B cell (primary cell): ENCODE data around the gene ARHGAP26. TPM values are rescaled to one million over a fixed set of nuclear protein-coding genes. Genes with fewer than 3 reads are reported as not detected.

Experiments used
- ATAC-seq: fragments of 200-7000 bp; cut with Tn5 transposase; one replicate; pipeline ENCODE4 v1.10.0; 2021; ENCODE audit warnings: low read depth, mild to moderate bottlenecking, moderate number of reproducible peaks, moderate library complexity
- CTCF ChIA-PET: fragments of 350-600 bp; sonication (Branson Sonifier 250); formaldehyde crosslinking; loops from one replicate; lab custom pipeline; 2021; ENCODE audit warnings: antibody characterized with exemption, inconsistent platforms; lab: Charles Lee
- POLR2A ChIA-PET: fragments of 350-600 bp; sonication (Branson Sonifier 250); formaldehyde crosslinking; loops from one replicate; lab custom pipeline; 2021; ENCODE audit warnings: antibody characterized with exemption; lab: Charles Lee
- DNase-seq: peaks from one replicate; pipeline ENCODE4 v3.0.0; 2013
- H2AFZ ChIP-seq: 2 replicates; pipeline ENCODE4 v1.6.1; 2012; ENCODE audit warnings: mild to moderate bottlenecking, low read depth, low read length; ENCODE audit not compliant: insufficient read depth, poor library complexity, severe bottlenecking
- H3K27ac ChIP-seq, 2 donors: 1 replicate in 1 of 2; 2 replicates in 1 of 2; pipeline ENCODE4 v1.5.1; 2012 to 2013; ENCODE audit warnings: low read length in 2 of 2, mild to moderate bottlenecking in 2 of 2, moderate library complexity in 1 of 2
- H3K27me3 ChIP-seq, 4 experiments: fragments of 200-600 bp in 1 of 4; sonication (generic) in 1 of 4; replicated peaks in 1 of 4; 1 replicate in 2 of 4; 2 replicates in 2 of 4; pipeline versions ENCODE4 v1.6.1 to v1.7.0; 2013 to 2016; ENCODE audit warnings: low read length in 3 of 4, mild to moderate bottlenecking in 2 of 4, mixed read lengths in 1 of 4, moderate library complexity in 1 of 4; ENCODE audit not compliant: insufficient read depth in 4 of 4, control insufficient read depth in 3 of 4; ENCODE audit errors: control extremely low read depth in 1 of 4
- H3K36me3 ChIP-seq, 2 experiments: replicated peaks in 1 of 2; 1 replicate in 1 of 2; 2 replicates in 1 of 2; pipeline versions ENCODE4 v1.6.1 to v1.7.1; 2013; ENCODE audit warnings: low read length in 1 of 2; ENCODE audit not compliant: insufficient read depth in 2 of 2, control insufficient read depth in 1 of 2; ENCODE audit errors: control extremely low read depth in 1 of 2, extremely low read depth in 1 of 2
- H3K4me1 ChIP-seq, 2 donors: fragments of 200-600 bp in 1 of 2; sonication (generic) in 1 of 2; 1 replicate in 1 of 2; 2 replicates in 1 of 2; pipeline versions ENCODE4 v1.5.1 to v1.6.1; 2013 to 2017; ENCODE audit warnings: low read length in 2 of 2; ENCODE audit not compliant: control insufficient read depth in 2 of 2, insufficient read depth in 2 of 2
- H3K4me2 ChIP-seq: replicated peaks from 2 replicates; pipeline ENCODE3; 2012; ENCODE audit warnings: mild to moderate bottlenecking, low read depth, low read length; ENCODE audit not compliant: poor library complexity, severe bottlenecking
- H3K4me3 ChIP-seq, 5 experiments: fragments of 200-600 bp in 1 of 5; sonication (generic) in 1 of 5; 1 replicate in 3 of 5; 2 replicates in 2 of 5; pipeline versions ENCODE4 v1.5.1 to v1.7.0; 2011 to 2016; ENCODE audit warnings: low read length in 4 of 5, mild to moderate bottlenecking in 4 of 5, low read depth in 2 of 5, control low read depth in 1 of 5, moderate library complexity in 1 of 5; ENCODE audit not compliant: insufficient read depth in 1 of 5; ENCODE audit errors: control extremely low read depth in 1 of 5, extremely low read depth in 1 of 5
- H3K79me2 ChIP-seq: fragments of 200-600 bp; sonication (generic); one replicate; pipeline ENCODE4 v1.6.0; 2016; ENCODE audit warnings: low read length; ENCODE audit not compliant: control insufficient read depth, insufficient read depth
- H3K9ac ChIP-seq: fragments of 200-600 bp; sonication (generic); 2 replicates; pipeline ENCODE4 v1.6.1; 2017; ENCODE audit warnings: mild to moderate bottlenecking, low read length, moderate library complexity
- H3K9me3 ChIP-seq, 3 donors: one replicate each; pipeline versions ENCODE4 v1.6.1 to v1.7.1; 2013; ENCODE audit warnings: low read length in 2 of 3; ENCODE audit not compliant: control insufficient read depth in 2 of 3, insufficient read depth in 1 of 3; ENCODE audit errors: control extremely low read depth in 1 of 3
- H4K20me1 ChIP-seq: 2 replicates; pipeline ENCODE4 v1.6.0; 2012; ENCODE audit warnings: mild to moderate bottlenecking, low read length; ENCODE audit not compliant: insufficient read depth, control insufficient read depth, poor library complexity, severe bottlenecking
- H3K27ac Mint-ChIP-seq: one replicate; pipeline ENCODE4 v1.8.0; 2021; ENCODE audit warnings: mixed read lengths
- H3K27me3 Mint-ChIP-seq: one replicate; pipeline ENCODE4 v1.8.0; 2021; ENCODE audit warnings: mixed read lengths
- H3K4me1 Mint-ChIP-seq: one replicate; pipeline ENCODE4 v1.8.0; 2021; ENCODE audit warnings: mixed read lengths
- H3K4me3 Mint-ChIP-seq: one replicate; pipeline ENCODE4 v1.8.0; 2021; ENCODE audit warnings: mixed read lengths
- H3K9me3 Mint-ChIP-seq: one replicate; pipeline ENCODE4 v1.8.0; 2022; ENCODE audit warnings: mixed read lengths; ENCODE audit not compliant: insufficient read depth
- CTCF ChIP-seq: fragments of 200-600 bp; IDR thresholded peaks from one replicate; pipeline ENCODE4 v1.8.0; 2022; ENCODE audit warnings: antibody characterized with exemption, mild to moderate bottlenecking
- EZH2 ChIP-seq: IDR thresholded peaks from 2 replicates; pipeline ENCODE4 v1.6.1; 2012; ENCODE audit warnings: borderline replicate concordance, low read depth, mild to moderate bottlenecking, moderate library complexity, low read length; ENCODE audit not compliant: insufficient read depth, poor library complexity, severe bottlenecking
- WGBS: methylation state at CpG from one replicate; pipeline ENCODE4 v1.1.5; 2013; ENCODE audit warnings: missing lambda C conversion rate; ENCODE audit not compliant: insufficient coverage; 5-methylcytosine and 5-hydroxymethylcytosine counted together
- intact Hi-C: fragments of 100-400 bp; cut with micrococcal nuclease; formaldehyde crosslinking; loops from one replicate; pipeline ENCODE4 v1.10.0; 2022
- polyA plus RNA-seq: library from polyadenylated mRNA; depleted of rRNA; stranded (reverse); fragments of >200 nt; gene quantifications from 2 replicates; pipeline ENCODE4 v1.2.3, GENCODE V29; 2012
- total RNA-seq, 2 donors: library from RNA; stranded (reverse); fragments of 120-200 nt in 1 of 2; gene quantifications; 1 replicate in 1 of 2; 2 replicates in 1 of 2; pipeline versions ENCODE4 v1.2.3 to v1.2.4, GENCODE V29; 2013 to 2022

Gene ARHGAP26
- total and polyA plus RNA-seq, 2 donors (not counting 1 experiment from before 2014, with no cell fraction given) = 1.8 to 22.5 TPM

DNA sequence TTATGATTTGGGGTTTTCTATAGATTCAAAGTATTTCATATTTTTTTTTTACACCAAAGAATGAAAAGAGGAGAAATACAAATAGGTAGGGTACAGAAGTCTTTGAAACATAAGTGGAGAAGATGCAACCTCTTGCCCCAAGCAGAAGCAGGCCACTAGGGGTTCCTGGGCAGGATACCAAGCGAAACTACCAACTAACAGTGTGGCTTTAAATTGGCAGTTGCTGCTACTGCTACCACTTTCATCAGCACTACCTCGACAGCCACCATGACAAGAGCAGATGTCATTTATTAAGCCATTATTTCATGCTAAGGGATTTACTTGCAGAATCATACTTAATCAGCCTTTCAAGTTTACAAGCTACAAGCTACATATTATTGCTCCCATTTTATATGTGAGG lies 345.2 kb downstream of the ARHGAP26 start:
- Histone ChIP-seq H2AFZ (no peak overlapping the region), H3K4me3 (no peak overlapping the region), H3K9ac (no peak overlapping the region), H3K9me3 (no peaks in the 10 kb centered on the region), H3K27me3 (no peaks in the 10 kb centered on the region), H3K4me2 (no peak overlapping the region), H3K79me2 (no peaks in the 10 kb centered on the region), H4K20me1 (no peaks in the 10 kb centered on the region), H3K4me1 (peaks cover 14 to 23% of the 10 kb centered on the region in 2 donors), H3K36me3 (no peaks in the 10 kb centered on the region), H3K27ac (no peak overlapping the region)
- CTCF ChIA-PET = no interaction called here
- no peaks in the 10 kb centered on the region for H3K27me3 Mint-ChIP-seq
- intact Hi-C loops = no loop called here
- H3K4me3 Mint-ChIP-seq = no peak overlapping the region
- WGBS = 100% methylated on average over 1 of the region's 2 CpGs
- H3K9me3 Mint-ChIP-seq = no peaks in the 10 kb centered on the region
- DNase-seq (no peak), ATAC-seq (no peak)
- TF ChIP-seq EZH2 (no peak), CTCF (no peak)
- H3K27ac Mint-ChIP-seq = no peak overlapping the region
- peaks cover 35% of the 10 kb centered on the region for H3K4me1 Mint-ChIP-seq
- POLR2A ChIA-PET = no interaction called here

DNA sequence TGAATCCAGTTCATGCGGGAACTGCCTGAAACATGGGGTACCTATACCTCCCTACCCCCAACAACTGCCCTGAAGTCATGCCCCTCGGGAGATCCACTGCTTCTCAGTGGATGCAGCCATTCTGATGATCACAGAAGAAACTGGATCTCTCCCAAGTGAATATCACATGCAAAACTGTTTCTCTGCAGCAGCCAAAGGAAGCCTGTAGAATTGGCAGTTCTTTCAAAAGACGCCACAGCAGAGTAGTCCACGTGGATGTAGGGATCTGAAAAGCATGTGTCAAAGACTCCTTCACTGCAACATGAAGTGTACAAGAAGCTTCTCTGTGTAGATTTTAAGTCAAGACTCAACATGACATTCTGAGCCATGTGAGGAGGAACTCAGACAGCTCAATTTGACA lies 346.6 kb downstream of the ARHGAP26 start:
- DNase-seq (no peak), ATAC-seq (no peak)
- Histone ChIP-seq H3K36me3 (no peaks in the 10 kb centered on the region), H2AFZ (no peak overlapping the region), H3K4me2 (no peak overlapping the region), H4K20me1 (no peaks in the 10 kb centered on the region), H3K79me2 (no peaks in the 10 kb centered on the region), H3K27me3 (no peaks in the 10 kb centered on the region), H3K27ac (no peak overlapping the region), H3K9ac (no peak overlapping the region), H3K9me3 (no peaks in the 10 kb centered on the region), H3K4me3 (no peak overlapping the region), H3K4me1 (peaks cover 14 to 23% of the 10 kb centered on the region in 2 donors)
- H3K4me3 Mint-ChIP-seq = no peak overlapping the region
- H3K27ac Mint-ChIP-seq = no peak overlapping the region
- no peak for TF ChIP-seq CTCF
- H3K9me3 Mint-ChIP-seq = no peaks in the 10 kb centered on the region
- intact Hi-C loops = no loop called here
- 93% methylated on average over 4 of the region's 4 CpGs for WGBS
- ChIA-PET CTCF (interaction anchor here (1.8 kb wide), 1 partner anchor 114 kb away, joined by 4 read pairs; no protein-coding TSS in a partner anchor), POLR2A (no interaction called here)
- no peaks in the 10 kb centered on the region for H3K27me3 Mint-ChIP-seq
- H3K4me1 Mint-ChIP-seq = peaks cover 35% of the 10 kb centered on the region
